HG03439 (cell line): ENCODE results near the gene BMF.
A peak's percentile ranks its signal among the peaks of the same experiment; 100 is the strongest.
"Not testable (repeated sequence)": the region's sequence is repeated elsewhere in the genome, so short reads cannot be mapped to it uniquely, and the experiment has no call there.

ENCODE experiments used
- ATAC-seq: cut with Tn5 transposase; IDR thresholded peaks from one replicate; pipeline ENCODE4 v1.9.1; 2021; ENCODE audit warnings: mild to moderate bottlenecking, moderate library complexity; ENCODE audit not compliant: unreplicated experiment

Gene BMF

DNA sequence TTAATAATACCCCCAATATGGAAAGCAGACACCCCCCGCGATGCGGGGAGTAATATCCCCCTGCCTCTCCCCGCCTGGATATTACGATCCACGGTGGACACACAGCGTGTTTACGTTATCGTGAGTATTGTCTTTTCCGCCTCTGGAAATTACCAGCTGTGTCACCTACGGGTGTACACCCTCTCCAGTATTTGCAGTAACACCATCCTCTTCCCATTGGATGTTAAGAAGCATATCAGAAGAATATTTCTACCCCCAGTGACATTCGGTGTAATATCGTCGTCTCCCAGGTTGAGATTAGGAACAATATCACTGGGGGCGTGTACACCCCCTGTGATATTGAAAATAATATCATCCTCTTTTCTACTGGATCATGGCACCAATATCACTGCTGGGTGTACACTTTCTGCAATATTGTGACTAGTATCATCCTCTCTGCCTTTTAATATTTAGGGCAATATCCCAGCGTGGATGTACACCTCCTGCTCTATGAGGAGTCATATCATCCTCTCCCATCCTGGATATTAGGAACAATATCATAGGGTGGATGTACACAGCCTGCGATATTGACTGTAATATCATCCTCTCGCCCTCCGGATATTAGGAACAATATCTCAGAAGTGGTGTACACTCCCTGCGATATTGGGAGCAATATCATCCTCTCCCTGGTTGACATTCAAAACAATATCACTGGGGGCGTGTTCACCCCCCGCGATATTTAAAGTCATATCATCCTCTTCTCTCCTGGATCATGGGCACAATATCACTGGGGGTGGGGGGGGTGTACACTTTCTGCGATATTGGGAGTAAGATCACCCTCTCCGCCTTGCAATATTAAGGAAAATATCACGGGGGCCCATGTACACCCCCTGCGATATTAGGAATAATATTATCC, 20.3 kb upstream of the BMF start:
- no peak for ATAC-seq

DNA sequence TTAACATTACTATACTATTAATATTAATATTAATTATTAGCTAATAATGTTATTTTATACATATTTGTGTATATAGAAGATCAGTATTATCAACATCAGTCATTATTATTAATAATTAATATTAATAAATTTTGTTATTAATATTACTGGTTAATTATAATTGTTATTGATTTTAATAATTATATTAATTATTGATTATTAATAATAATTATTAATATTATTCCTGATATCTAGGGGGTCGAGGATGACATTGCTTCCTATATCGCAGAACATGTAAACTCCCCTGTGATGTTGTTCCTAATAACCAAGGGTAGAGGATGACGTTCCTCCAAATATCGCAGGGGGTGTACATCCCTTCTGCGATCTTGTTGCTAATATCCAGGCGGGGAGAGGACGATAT, 17.3 kb upstream of the BMF start:
- no peak for ATAC-seq

DNA sequence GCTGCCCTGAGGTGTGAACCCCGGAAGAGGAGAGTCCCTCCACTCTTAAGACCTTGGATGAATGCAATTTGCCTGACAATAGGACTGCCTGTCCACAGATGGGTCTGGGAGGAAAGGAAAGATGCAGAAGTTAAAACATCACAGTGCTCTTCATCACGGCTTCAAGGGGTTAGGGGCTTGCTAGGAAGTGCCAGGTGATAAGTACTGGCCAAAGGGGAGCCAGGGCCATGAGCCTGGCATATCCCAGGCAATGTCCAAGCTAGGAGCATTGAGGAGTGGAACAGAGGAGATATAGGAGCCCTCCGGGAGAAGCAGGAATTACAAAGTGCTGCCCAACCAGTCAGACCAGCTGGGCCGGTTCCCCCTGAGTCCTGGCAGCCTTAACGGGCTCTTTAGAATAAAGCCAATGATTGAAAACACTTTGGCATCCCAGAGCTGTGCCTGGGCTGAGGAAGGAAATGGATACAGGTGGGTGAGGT, 16.2 kb upstream of the BMF start:
- ATAC-seq = not testable (repeated sequence)

DNA sequence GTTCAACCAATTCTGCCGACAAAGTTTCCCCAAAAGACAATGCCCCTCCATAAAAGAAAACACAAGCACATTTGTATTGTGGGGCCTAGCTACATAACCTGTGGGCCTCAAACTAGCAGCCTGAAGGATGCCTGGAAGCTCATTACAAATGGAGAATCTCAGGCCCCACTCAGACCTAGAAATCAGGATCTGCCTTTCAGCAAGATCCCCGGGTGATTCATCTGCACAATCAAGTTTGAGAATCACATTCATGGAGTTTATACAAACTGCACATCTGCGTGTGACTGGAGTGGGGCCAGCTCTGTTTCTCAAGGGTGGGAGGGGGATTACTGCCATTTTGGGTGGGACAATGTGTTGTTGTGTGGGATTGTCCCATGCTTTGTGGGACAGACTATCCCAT, 15.7 kb upstream of the BMF start:
- not testable (repeated sequence) for ATAC-seq

DNA sequence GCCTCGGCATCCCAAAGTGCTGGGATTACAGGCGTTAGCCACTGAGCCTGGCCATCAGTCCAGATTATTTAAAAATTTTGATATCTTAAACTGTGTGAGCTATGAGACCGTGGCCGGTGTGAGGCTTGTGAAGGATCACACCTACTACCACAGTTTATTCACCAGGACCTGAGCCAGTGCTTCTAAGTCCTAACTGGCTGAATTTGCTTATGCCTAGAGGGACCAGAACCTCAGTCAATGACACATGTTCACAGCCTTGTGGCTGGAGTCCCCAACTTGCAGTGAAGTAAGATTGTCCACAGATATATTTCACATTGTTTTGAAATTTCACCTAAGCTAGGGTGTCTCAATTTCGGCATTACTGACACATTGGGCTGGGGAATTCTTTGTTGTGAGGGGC, 15.2 kb upstream of the BMF start:
- not testable (repeated sequence) for ATAC-seq

DNA sequence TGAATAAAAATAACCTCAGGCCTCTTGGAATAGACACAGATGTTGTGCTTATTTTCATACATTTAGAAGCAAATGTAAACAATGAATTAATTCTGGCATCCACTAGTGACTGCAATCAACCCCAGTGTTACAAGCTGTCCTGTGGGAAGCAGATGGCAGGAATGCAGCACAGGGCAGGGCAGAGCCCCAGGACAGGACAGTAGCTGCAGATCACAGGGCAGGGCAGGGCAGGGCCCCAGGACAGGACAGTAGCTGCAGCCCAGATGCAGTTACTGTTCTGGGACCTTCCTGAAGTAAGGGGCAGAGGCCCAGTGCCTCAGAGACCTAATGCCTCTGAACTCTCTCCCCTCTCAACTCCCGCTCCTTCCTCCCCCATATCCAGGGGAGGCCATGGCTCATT, 14.3 kb upstream of the BMF start:
- ATAC-seq = not testable (repeated sequence)

DNA sequence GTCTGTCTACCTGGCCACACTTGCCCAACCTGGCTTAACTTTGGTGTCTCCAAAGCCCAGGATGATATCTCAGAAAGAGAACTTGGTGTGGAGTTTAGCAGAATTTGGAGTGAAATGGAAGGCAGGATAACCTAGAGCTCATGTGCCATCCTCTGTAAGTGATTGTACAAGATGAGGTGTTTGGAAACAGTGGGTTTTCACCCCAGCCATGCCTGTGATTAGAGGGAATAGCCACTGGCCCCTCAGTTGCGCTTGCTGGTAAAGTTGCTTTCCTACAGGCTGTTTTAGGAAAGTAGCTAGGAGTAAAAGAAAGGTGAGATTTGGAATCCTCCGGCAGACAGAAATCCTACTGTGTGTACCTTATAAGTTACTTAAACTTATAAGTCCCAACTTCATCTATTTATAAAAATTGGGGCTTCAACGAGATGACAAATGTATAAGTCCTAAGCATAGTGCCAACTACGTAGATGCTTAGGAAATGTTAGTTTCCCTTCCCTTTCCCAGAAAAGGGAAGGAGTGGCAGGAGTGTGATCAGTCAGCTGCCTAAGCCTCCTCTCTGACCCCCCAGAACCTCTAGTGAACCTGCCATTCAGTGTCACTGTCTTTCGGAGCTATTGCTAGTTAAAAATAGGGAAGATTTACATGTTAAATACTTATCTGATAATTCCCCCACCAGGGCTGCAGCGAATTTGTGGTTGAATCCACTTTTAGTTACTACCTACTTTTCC, 13.4 kb upstream of the BMF start:
- no peak for ATAC-seq

DNA sequence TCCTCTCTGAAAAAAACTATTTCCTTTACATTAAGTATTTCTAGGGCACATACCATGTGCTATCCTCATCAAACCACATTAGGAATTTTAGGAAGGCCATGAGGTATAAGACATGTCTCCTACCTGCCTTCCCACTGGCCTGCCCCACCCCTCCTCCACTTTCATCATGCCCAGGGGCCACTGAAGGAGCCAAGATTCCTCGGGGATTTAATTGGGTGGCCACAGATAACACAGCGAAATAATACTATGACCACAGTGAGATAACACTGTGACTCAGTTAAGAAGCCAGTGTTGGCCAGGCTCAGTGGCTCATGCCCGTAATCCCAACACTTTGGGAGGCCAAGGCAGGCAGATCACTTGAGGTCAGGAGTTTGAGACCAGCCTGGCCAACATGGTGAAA, 9.8 kb upstream of the BMF start:
- no peak for ATAC-seq

DNA sequence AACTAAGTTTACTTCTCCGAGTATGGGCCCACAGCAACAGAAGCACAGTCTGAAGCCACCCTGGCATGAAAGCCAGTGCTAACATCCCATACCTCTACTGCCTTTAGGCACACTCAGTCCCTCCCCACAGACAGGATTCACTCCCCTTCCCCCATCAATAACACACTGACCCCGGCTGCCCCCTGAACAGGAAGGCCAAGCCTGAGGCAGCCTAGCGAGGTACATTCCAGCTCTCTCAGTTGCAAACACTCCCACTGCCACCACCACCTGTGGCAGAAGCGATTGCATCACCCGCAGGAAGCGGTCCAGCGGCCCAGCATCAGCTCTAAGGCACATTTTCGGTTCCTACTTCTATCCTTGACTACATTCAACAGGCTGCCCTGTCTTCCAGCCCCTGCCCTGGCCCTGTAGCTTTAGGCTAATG, 7.0 kb upstream of the BMF start:
- ATAC-seq = peak; percentile 77

DNA sequence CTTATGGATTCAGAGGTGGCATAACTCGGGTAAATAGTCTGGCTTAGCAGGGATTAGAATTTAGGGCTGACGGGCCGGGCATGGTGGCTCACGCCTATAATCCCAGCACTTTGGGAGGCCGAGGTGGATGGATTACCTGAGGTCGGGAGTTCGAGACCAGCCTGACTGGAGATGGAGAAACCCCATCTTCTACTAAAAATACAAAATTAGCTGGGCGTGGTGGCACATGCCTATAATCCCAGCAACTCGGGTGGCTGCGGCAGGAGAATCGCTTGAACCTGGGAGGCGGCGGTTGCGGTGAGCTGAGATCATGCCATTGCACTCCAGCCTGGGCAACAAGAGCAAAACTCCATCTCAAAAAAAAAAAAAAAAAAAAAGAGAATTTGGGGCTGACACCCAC, 6.4 kb upstream of the BMF start:
- ATAC-seq = not testable (repeated sequence)

DNA sequence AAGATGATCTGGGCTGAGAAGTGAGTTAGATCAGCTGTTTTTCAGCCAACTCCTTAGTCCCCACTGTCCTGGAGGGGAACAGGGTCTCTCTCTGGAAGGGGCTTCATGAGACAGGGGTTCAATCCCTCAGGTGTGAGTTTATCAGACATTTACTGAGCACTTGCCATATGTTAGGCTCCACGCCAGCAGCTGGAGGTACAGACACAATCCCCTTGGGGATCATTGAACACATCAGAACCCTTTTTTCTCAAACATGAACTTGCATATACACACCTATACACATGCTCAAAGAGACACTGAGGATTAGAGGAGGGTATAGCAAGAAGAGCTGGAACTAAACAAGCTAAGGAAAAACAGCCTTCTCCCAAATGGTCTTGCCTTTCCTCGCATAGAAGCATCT, 5.5 kb upstream of the BMF start:
- no peak for ATAC-seq

DNA sequence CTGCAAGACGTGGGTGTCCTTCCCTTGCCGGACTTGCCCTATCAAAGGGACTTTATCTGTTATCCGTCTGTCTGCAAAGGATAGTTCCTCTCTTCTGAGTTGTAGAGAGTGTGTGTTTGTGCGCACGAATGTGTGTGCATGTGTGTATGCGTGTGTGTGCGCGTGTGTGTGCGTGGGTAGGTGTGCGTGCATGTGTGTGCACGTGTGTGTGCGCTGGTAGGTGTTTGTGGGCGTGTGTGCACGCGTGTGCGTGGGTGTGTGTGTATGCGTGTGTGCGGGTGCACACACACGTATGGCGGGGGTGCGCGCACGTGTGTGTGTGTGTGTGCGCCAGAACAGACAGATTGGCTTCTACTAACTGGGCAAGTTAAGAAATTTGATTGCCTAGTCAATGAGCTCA, 4.1 kb upstream of the BMF start:
- no peak for ATAC-seq

DNA sequence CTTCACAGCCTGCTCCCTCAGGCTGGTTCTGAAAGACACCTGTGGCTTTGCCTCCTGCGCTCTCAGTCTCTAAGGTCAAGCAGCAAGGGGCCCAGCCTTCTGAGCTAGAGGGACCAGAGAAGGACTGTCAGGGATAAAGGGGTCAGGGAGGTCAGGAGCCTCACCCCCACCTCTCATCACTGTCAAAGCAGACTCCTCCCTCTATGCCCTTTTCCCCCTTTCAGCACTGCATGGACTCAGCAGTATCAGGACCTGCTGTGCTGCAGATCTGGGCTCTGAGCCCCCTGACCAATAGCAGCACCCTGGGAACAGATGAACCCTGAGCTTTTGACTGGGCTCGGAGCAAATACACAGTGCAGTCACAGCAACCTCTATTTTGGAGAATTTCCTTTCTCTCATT, 3.2 kb upstream of the BMF start:
- no peak for ATAC-seq

DNA sequence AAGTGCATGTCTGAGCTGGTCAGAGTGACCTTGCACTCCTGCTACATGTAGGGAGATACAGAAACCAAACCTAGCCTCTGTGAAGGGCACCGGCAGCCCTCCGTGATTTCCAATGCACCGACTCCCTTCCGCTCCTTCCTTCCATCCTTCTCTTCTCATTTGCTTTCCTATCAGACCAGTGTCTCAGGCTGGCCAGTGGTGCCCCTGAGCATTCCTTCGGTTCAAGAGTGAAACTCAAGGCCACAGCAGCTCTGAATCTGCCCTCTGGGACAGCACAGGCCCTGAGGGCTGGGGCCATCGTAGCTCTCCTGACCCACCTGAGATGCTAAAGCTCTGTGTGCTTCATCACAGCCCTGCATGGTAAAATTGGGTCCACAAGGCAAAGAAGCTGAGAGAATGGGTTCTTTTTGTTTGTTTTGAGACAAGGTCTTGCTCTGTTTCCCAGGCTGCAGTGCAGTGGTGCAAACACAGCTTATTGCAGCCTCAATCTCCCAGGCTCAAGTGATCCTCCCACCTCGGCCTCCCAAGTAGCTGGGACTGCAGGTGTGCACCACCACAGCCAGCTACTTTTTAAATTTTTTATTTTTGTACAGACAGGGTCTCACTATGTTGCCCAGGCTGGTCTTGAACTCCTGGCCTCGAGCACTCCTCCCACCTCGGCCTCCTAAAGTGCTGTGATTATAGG, 2.3 kb upstream of the BMF start:
- no peak for ATAC-seq

DNA sequence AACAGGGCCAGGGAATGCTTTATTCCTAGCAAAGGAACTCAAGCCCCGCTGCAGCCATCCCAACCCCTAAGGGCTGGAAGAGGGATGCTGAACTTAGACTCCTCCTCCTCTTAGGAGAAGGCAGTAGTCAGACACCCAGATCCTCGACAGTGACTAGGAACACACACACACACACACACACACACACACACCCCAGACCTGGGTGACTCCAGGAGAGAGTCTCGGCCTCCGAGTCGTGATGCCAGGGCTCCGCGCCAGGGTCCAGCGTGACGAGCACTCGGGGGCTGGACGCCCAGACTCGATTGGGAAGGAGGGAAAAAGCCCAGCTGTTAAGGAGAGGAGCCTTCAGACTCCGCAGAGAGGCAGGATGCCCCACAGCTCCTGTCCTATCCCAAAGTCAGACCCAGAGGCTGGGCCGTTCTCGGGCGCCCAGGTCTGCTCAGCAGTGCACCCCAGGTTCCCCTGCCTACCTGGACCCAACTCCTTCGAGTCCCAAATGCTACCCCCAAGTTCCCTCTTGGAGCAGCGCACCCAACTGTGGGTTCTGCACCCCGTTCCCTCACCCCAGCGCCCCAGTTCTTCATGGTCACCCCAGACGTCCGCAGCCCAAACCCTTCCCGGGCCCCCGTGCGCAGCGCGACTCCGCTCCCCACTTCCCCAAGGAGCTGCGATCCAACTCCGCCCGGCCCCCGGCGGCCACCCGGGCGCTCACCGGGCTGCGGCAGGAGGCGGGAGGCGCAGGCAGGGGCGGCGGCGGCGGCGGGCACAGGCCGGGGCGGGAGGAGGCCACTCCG, 421 bp downstream of the BMF start:
- peak; percentile 12 for ATAC-seq

DNA sequence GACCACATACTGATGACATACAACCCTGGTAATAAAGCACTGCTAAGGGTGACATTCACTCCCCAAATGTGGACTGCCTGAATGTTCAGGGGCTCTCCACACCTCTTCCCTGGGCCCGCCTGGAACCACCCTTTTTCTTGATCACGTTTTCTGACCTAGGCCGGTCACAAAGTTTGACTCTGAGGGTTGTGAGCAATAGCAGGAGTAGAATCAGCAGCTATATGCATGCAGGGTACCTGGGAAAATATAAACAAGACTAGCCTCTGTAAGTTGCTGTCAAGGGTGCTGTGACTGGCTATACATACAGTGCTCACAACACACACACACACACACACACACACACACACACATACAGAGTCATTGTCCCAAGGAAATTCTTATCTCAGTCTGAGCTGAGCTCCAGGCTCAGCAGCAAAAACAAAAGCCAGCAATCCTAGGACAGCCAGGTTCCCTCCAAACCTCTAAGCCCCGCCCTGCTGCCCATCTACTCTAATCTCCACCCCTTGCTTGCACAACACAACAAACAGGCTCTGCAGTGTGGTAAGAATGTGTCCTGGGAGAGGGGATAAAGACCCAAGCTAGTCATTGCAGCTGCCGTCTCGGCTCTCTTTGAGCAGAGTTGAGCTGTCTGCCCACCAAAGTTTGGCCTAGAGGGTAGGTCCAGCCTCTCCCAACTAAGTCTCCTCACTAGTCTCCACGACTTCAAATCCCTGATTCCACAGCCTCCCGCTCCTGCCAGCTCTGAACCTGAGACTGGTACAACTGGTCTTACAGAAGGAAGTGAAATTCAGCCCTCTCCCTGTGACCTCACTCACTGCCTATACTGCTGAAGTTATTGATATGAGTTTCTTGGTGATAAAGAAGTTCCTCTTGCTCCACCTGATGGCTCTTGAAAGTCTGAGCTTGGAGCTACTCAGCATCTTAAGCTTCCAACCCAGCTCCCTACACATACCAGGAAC, 2.2 kb downstream of the BMF start:
- no peak for ATAC-seq

DNA sequence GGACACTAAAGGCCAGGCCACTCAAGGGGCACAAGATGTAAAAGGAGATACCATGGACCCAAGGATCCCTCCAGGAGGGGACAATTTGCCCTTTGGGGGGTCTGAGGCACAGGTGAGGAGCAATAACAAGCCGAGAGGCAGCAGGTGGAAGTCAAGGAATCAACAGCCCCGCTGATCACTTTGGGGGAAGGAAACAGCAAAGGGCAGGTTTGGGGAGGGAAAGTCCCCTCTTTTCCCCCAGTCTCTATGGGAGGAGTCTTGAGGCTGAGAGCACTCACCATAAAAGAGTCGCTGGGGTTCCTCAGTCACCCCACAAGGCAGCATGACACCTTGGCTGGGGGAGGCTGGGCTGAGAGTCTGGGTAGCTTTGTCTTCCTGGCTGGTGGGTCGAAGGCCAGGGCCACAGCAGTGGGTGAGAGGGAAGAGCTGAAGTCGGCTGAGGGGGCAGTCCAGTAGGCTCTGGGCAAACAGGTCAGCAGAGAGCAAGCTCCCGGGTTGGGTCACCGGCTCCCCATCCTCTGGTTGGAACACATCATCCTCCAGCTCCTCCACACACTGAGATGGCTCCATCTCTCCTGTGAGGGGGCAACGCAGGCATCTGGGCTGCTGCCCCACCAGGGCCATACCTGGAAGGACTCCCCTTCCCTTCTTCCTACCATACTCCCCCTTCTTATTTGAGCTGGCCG, 3.0 kb downstream of the BMF start:
- no peak for ATAC-seq

DNA sequence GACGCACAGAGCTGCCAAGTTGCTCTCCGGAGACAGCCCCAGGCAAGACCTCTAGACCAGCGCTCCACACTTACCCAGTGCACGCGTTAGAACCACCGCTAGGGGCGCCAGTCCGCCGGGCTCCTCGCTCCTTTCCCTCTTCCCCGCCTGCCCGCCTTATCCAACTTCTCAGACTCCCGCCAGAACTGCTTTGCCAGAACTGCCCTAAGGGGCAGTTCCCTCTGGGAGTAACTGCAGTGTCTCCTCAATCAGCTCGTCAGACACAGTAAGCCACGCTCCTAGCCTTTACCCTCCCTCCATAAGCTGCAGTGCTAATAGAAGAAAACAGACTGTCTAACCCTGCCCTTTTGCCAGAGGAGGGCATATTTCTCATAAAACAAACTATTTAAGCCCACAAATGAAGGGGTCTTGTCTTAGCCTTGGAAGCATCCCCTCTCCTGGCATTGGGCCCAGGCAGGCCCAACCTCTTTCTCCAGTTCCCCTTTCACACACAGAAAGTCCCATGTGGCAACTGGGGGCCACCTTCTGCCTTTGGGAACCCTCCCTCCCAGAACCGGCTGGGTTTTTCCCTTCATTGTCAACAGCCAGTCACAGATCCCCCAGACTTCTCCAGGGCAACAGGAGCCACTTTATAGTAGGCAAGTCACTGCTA, 3.7 kb downstream of the BMF start:
- peak; percentile 29 for ATAC-seq
